ENCODE results near the gene APC2. TPM values are rescaled to one million over a fixed set of nuclear protein-coding genes. Genes with fewer than 3 reads are reported as not detected.
"Not testable (repeated sequence)": the region's sequence is repeated elsewhere in the genome, so short reads cannot be mapped to it uniquely, and the experiment has no call there.

The APC2 gene
- total RNA-seq, 1 donor from 2014 or later: 1.0 TPM

GRCh38 chr19:1474765-1475351, 24.9 kb downstream of the APC2 start:
- Histone ChIP-seq H3K27ac (ENCODE audit: low read depth, low read length) (no peak overlapping the region), H3K4me1 (ENCODE audit: control insufficient read depth in 3 of 3, insufficient read depth in 3 of 3, low read length in 3 of 3) (peaks cover 33 to 69% (median 48%) of the 10 kb centered on the region in 3 donors), H3K9me3 (ENCODE audit: control insufficient read depth in 3 of 3, low read length in 3 of 3) (no peaks in the 10 kb centered on the region), H3K36me3 (ENCODE audit: control insufficient read depth in 3 of 3, insufficient read depth in 3 of 3, low read length in 3 of 3) (peaks cover 5 to 10% (median 5%) of the 10 kb centered on the region in 3 donors), H3K27me3 (ENCODE audit: control insufficient read depth in 3 of 3, insufficient read depth in 3 of 3, low read length in 3 of 3) (peaks cover 43 to 46% (median 46%) of the 10 kb centered on the region in 3 donors), H3K9ac (ENCODE audit: low read depth in 1 of 3, low read length in 3 of 3) (no peak overlapping the region), H3K4me3 (ENCODE audit: low read length in 3 of 3) (no peak overlapping the region)

GRCh38 chr19:1475751-1476437, 26.0 kb downstream of the APC2 start:
- Histone ChIP-seq H3K27ac (ENCODE audit: low read depth, low read length) (no peak overlapping the region), H3K4me1 (ENCODE audit: control insufficient read depth in 3 of 3, insufficient read depth in 3 of 3, low read length in 3 of 3) (peaks cover 24 to 58% (median 38%) of the 10 kb centered on the region in 3 donors), H3K36me3 (ENCODE audit: control insufficient read depth in 3 of 3, insufficient read depth in 3 of 3, low read length in 3 of 3) (peaks cover 5 to 10% (median 5%) of the 10 kb centered on the region in 3 donors), H3K4me3 (ENCODE audit: low read length in 3 of 3) (no peak overlapping the region), H3K27me3 (ENCODE audit: control insufficient read depth in 3 of 3, insufficient read depth in 3 of 3, low read length in 3 of 3) (peaks cover 33 to 36% (median 35%) of the 10 kb centered on the region in 3 donors), H3K9ac (ENCODE audit: low read depth in 1 of 3, low read length in 3 of 3) (no peak overlapping the region), H3K9me3 (ENCODE audit: control insufficient read depth in 3 of 3, low read length in 3 of 3) (no peaks in the 10 kb centered on the region)

DNA sequence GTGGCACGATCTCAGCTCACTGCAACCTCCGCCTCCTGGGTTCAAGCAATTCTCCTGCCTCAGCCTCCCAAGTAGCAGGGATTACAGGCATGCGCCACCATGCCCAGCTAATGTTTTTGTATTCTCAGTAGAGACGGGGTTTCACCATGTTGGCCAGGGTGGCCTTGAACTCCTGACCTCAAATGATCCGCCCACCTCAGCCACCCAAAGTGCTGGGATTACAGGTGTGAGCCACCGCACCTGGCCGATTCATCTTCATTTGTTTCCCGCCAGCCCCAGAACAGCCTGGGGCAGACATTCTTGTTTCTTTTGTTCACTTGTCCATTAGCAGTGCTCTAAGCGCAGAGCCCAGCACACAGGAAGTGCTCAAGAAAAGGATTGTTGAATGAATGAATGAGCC, 27.1 kb downstream of the APC2 start:
- Histone ChIP-seq H3K4me1 (ENCODE audit: control insufficient read depth in 3 of 3, insufficient read depth in 3 of 3, low read length in 3 of 3) (peaks cover 15 to 47% (median 26%) of the 10 kb centered on the region in 3 donors), H3K27me3 (ENCODE audit: control insufficient read depth in 3 of 3, insufficient read depth in 3 of 3, low read length in 3 of 3) (peaks cover 21 to 24% (median 24%) of the 10 kb centered on the region in 3 donors)
- H3K36me3 ChIP-seq (ENCODE audit: control insufficient read depth in 3 of 3, insufficient read depth in 3 of 3, low read length in 3 of 3); H3K27ac ChIP-seq (ENCODE audit: low read depth, low read length); H3K9ac ChIP-seq (ENCODE audit: low read depth in 1 of 3, low read length in 3 of 3); H3K9me3 ChIP-seq (ENCODE audit: control insufficient read depth in 3 of 3, low read length in 3 of 3); H3K4me3 ChIP-seq (ENCODE audit: low read length in 3 of 3): not testable (repeated sequence)

DNA sequence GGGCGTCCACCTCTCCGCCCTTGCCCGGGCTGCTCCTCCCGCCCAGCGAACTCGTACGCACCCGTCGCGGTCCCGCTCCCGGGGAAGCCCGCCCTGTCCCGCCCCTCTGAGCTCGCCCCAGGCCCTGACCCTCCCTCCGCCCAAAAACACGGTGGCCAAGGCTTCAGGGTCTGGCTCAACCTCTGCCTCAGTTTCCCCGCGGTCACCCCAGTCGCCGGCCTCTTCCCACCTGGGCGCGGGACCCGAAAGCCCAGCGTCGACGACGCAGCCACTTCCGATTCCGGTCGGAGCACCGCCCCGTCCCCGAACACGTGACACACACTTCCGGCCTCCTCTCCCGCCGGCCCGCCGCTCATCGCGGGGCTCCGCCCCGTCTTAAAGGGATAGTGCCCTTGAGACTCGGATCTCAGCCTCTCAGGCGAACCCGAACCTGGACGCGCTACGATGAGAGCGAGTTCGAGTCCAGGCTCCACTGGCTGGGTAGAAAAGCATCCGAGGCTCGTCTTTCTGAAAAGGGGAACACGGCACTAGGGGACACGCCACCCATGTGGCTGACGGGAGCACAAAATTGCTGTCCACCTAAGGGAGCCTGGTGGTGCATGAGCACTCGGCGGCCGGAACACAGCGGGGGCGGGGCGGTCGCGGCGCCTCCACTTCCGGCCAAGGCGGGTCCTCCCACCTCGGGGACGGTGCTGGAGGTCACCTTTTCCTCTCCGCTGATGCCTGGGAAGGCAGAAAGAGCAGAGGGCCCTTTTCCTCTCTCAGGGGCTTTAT, 29.2 kb downstream of the APC2 start, which contains the start of gene C19orf25:
Gene C19orf25, minus strand, starts transcription at position 282 of the 774 bp plus-strand sequence. CDS start 312 bp downstream, outside the sequence.
- Histone ChIP-seq H3K36me3 (ENCODE audit: control insufficient read depth in 3 of 3, insufficient read depth in 3 of 3, low read length in 3 of 3) (peaks cover 5 to 10% (median 5%) of the 10 kb centered on the region in 3 donors), H3K9ac (ENCODE audit: low read depth in 1 of 3, low read length in 3 of 3) (peak within 1 kb of the TSS; percentile 72 to 84 (median 79)), H3K9me3 (ENCODE audit: control insufficient read depth in 3 of 3, low read length in 3 of 3) (no peaks in the 10 kb centered on the region), H3K4me1 (ENCODE audit: control insufficient read depth in 3 of 3, insufficient read depth in 3 of 3, low read length in 3 of 3) (peaks cover 14 to 27% (median 17%) of the 10 kb centered on the region in 3 donors), H3K27ac (ENCODE audit: low read depth, low read length) (peak within 1 kb of the TSS; percentile 45), H3K27me3 (ENCODE audit: control insufficient read depth in 3 of 3, insufficient read depth in 3 of 3, low read length in 3 of 3) (peaks cover 2 to 7% (median 5%) of the 10 kb centered on the region in 3 donors), H3K4me3 (ENCODE audit: low read length in 3 of 3) (peak within 1 kb of the TSS; percentile 86 to 91 (median 91))

- H3K9ac ChIP-seq (ENCODE audit: low read depth in 1 of 3, low read length in 3 of 3): no peak overlapping the region
- H3K4me1 ChIP-seq (ENCODE audit: control insufficient read depth in 3 of 3, insufficient read depth in 3 of 3, low read length in 3 of 3): peaks cover 10 to 17% (median 10%) of the 10 kb centered on the region in 3 donors
- H3K9me3 ChIP-seq (ENCODE audit: control insufficient read depth in 3 of 3, low read length in 3 of 3): no peaks in the 10 kb centered on the region
- no peaks in the 10 kb centered on the region for H3K27me3 ChIP-seq (ENCODE audit: control insufficient read depth in 3 of 3, insufficient read depth in 3 of 3, low read length in 3 of 3)
- H3K36me3 ChIP-seq (ENCODE audit: control insufficient read depth in 3 of 3, insufficient read depth in 3 of 3, low read length in 3 of 3): peaks cover 0 to 2% (median 0%) of the 10 kb centered on the region in 3 donors
- H3K4me3 ChIP-seq (ENCODE audit: low read length in 3 of 3): no peak overlapping the region
- no peak overlapping the region for H3K27ac ChIP-seq (ENCODE audit: low read depth, low read length)
Measured at GRCh38 chr19:1481224-1481892, 31.4 kb downstream of the APC2 start.

- Histone ChIP-seq H3K27me3 (ENCODE audit: control insufficient read depth in 3 of 3, insufficient read depth in 3 of 3, low read length in 3 of 3) (no peaks in the 10 kb centered on the region), H3K4me3 (ENCODE audit: low read length in 3 of 3) (no peak overlapping the region), H3K9me3 (ENCODE audit: control insufficient read depth in 3 of 3, low read length in 3 of 3) (no peaks in the 10 kb centered on the region), H3K9ac (ENCODE audit: low read depth in 1 of 3, low read length in 3 of 3) (no peak overlapping the region), H3K4me1 (ENCODE audit: control insufficient read depth in 3 of 3, insufficient read depth in 3 of 3, low read length in 3 of 3) (peaks cover 10 to 17% (median 10%) of the 10 kb centered on the region in 3 donors), H3K27ac (ENCODE audit: low read depth, low read length) (no peak overlapping the region), H3K36me3 (ENCODE audit: control insufficient read depth in 3 of 3, insufficient read depth in 3 of 3, low read length in 3 of 3) (no peaks in the 10 kb centered on the region)
Measured at GRCh38 chr19:1481893-1482360, 32.0 kb downstream of the APC2 start.

DNA sequence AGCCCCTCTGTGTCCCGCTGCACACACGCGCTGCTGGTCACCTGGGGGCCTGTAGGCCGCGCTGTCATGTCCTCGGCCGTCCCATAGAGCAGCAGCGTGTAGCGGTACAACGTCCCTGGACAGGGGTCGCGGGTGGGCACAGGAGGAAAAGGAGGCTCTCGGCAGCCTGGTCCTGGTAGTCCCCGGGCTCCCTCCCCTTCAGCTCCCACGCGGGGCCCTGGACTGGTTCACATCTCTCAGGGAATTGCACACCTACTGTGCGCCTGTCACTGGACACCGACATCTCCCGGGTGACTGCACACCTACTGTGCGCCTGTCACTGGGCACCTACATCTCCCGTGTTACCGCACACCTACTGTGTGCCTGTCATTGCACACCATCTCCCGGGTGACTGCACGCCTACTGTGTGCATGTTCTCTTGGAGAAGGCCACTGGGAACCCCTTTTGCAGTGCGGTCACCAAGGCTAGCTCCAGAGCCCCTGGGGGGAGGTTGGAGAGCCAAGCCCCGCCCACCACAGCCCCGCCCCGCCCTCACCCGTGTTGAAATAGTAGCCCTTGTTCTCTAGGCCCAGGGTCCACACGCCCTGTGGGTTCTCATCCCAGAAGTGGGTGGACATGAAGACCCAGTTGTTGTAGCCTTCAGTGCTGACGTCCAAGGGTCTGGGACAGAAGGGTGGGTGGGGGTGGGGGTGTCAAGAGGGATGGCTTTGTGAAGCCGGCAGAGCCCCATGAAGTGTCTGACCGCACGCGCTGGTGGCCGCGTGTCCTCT, 32.6 kb downstream of the APC2 start:
- Histone ChIP-seq H3K4me3 (ENCODE audit: low read length in 3 of 3) (no peak overlapping the region), H3K9me3 (ENCODE audit: control insufficient read depth in 3 of 3, low read length in 3 of 3) (no peaks in the 10 kb centered on the region), H3K36me3 (ENCODE audit: control insufficient read depth in 3 of 3, insufficient read depth in 3 of 3, low read length in 3 of 3) (no peaks in the 10 kb centered on the region), H3K4me1 (ENCODE audit: control insufficient read depth in 3 of 3, insufficient read depth in 3 of 3, low read length in 3 of 3) (peaks cover 9 to 13% (median 10%) of the 10 kb centered on the region in 3 donors), H3K27me3 (ENCODE audit: control insufficient read depth in 3 of 3, insufficient read depth in 3 of 3, low read length in 3 of 3) (no peaks in the 10 kb centered on the region), H3K9ac (ENCODE audit: low read depth in 1 of 3, low read length in 3 of 3) (no peak overlapping the region), H3K27ac (ENCODE audit: low read depth, low read length) (no peak overlapping the region)

- H3K27me3 ChIP-seq (ENCODE audit: control insufficient read depth in 3 of 3, insufficient read depth in 3 of 3, low read length in 3 of 3): no peaks in the 10 kb centered on the region
- H3K9ac ChIP-seq (ENCODE audit: low read depth in 1 of 3, low read length in 3 of 3): no peak overlapping the region
- no peak overlapping the region for H3K27ac ChIP-seq (ENCODE audit: low read depth, low read length)
- no peaks in the 10 kb centered on the region for H3K36me3 ChIP-seq (ENCODE audit: control insufficient read depth in 3 of 3, insufficient read depth in 3 of 3, low read length in 3 of 3)
- H3K9me3 ChIP-seq (ENCODE audit: control insufficient read depth in 3 of 3, low read length in 3 of 3): no peaks in the 10 kb centered on the region
- peaks cover 6 to 11% (median 8%) of the 10 kb centered on the region in 3 donors for H3K4me1 ChIP-seq (ENCODE audit: control insufficient read depth in 3 of 3, insufficient read depth in 3 of 3, low read length in 3 of 3)
- no peak overlapping the region for H3K4me3 ChIP-seq (ENCODE audit: low read length in 3 of 3)
Measured at GRCh38 chr19:1483131-1483978, 33.4 kb downstream of the APC2 start.
